ENCODE data around the gene SEMA6A.

SEMA6A gene

DNA sequence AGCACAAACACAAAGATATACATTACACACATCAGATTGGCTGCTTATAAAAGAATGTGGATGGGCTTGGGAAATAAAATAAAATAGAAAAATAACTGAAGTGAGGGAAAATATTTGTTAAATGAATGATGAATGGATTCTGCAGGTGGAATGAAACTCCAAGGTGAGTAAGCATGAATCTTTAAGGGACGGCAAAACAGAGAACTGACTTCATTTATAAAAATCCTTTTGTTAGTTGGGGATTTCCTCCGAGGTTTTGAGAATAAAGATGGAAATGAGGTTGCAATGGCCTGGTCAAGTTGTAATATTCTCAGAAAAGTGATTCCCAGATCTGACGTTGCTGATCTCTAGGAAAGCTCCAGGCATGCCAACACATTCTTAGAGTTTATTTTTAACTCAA lies 20.9 kb upstream of the SEMA6A start:
- no peak for TF ChIP-seq CTCF (IDR thresholded peaks at IDR 0.05; ENCODE audit: extremely low read depth, insufficient read depth, missing control alignments)
- no peak for DNase-seq (ENCODE audit: low spot score)

DNA sequence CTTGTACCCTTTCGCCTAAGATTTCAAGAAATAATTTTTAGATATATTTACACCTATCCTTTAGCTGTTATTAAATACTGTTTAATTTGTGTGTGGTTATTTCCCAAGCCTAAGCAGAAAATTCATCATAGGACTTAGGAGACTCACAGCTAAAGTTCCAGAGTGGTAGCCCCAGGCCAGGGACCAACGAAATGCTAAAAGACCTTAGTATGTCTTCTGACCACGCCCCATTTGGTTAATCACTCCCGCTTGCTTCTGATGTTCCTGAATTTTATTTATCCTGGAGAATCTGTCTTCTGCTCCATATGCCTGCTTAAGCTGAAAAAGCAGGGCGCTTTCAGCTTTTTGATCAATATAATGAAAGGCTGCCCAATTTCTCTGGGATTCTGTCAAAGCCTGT lies 18.7 kb upstream of the SEMA6A start:
- no peak for DNase-seq (ENCODE audit: low spot score)
- in situ Hi-C loops (cut with MboI; ENCODE audit: low pct_unique_long_range_greater_than_20kb, low sequenced_read_pairs, unreplicated experiment) = no loop called here
- no peak for TF ChIP-seq CTCF (IDR thresholded peaks at IDR 0.05; ENCODE audit: extremely low read depth, insufficient read depth, missing control alignments)

More for the DNA sequence above, 20.9 kb upstream of the SEMA6A start:
- in situ Hi-C loops (cut with MboI; ENCODE audit: low pct_unique_long_range_greater_than_20kb, low sequenced_read_pairs, unreplicated experiment) = no loop called here

GRCh38 chr5:116585227-116585626 lies 10.6 kb upstream of the SEMA6A start:
- DNase-seq (ENCODE audit: low spot score) = no peak
- no peak for TF ChIP-seq CTCF (IDR thresholded peaks at IDR 0.05; ENCODE audit: extremely low read depth, insufficient read depth, missing control alignments)
- in situ Hi-C loops (cut with MboI; ENCODE audit: low pct_unique_long_range_greater_than_20kb, low sequenced_read_pairs, unreplicated experiment) = no loop called here

DNA sequence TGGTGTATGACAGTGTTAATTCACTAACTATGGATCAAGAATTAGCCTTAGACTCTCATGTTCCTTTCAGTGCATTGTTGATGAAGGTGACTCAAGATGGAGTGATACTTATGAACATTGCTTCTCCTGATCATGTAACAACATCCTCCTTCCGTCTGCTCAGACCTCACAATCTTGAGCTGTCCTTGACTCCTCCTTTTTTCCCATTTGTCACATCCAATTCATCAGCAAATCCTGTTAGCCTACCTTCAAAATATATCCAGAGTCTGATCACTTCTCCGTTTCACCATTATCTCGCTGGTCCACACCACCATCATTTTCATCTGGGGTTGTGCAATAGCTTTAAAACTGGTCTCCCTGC lies 9.2 kb upstream of the SEMA6A start:
- in situ Hi-C loops (cut with MboI; ENCODE audit: low pct_unique_long_range_greater_than_20kb, low sequenced_read_pairs, unreplicated experiment) = no loop called here
- no peak for TF ChIP-seq CTCF (IDR thresholded peaks at IDR 0.05; ENCODE audit: extremely low read depth, insufficient read depth, missing control alignments)
- no peak for DNase-seq (ENCODE audit: low spot score)

DNA sequence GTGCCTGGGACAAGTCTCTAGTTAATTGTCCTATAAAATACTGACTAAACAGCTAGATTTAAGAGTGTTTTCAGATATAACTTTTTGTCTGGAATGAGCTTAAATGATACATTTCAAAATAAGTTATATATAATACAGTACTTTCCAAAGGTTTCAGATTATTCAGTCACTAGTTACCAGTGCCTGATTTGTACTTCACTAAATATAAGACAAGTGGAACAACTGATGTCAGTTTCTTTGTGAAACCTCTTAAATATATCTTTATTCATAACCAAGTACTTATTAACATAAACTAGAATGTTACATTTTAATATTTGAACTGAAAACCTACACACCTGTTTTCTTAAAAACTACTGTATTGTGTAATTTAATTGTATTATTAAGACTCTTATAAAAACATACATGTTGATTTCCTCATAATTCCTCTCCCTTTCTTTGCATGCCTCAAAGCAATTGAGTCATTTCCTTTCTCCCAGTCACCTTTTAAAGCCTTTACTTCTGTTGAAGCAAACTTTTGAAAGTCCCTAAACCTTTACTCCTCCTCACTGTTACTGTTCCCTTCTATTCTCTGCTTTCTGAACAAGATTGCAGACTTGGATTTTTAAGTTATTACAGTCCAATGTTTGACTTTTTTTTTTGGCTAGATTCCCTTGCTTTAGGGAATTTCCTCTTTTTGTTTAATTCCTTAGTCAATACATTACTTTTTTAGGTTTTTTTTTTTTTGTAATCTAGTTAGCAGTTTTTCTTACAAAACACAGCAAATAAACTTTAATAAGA lies 8.7 kb upstream of the SEMA6A start:
- in situ Hi-C loops (cut with MboI; ENCODE audit: low pct_unique_long_range_greater_than_20kb, low sequenced_read_pairs, unreplicated experiment) = no loop called here

DNA sequence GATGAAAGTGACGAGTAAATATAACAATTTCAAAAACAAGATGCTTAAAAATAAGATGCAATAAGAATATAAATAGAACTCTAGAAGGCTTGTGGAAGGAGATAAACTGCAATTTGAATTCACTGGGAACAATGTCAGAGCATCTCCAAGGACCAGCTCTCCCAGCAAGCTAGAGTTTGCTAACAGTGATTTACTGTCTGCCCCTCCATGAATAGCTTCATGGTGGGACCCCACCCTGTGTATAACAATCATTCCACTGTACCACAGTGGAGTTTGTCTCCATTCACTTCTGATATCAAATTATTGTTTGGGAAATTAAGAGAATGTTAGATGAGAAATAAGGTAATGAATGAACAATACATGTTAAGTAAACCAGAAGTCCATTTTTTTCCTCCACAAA lies 7.3 kb upstream of the SEMA6A start:
- TF ChIP-seq CTCF (IDR thresholded peaks at IDR 0.05; ENCODE audit: extremely low read depth, insufficient read depth, missing control alignments) = no peak
- no peak for DNase-seq (ENCODE audit: low spot score)
- in situ Hi-C loops (cut with MboI; ENCODE audit: low pct_unique_long_range_greater_than_20kb, low sequenced_read_pairs, unreplicated experiment) = no loop called here

More for the DNA sequence above, 8.7 kb upstream of the SEMA6A start:
- no peak for TF ChIP-seq CTCF (IDR thresholded peaks at IDR 0.05; ENCODE audit: extremely low read depth, insufficient read depth, missing control alignments)
- DNase-seq (ENCODE audit: low spot score) = no peak

Measured in GM13977 (cell line).